Stimulated activated naive CD8-positive, alpha-beta T cell treated with anti-CD3 and anti-CD28 coated beads, Interleukin-15, amount 100 ng/mL, for 72 hours (primary cell): ENCODE measurements around the gene TMEM250.

Experiments used
- ATAC-seq: fragments of 150-1000 bp; cut with Tn5 transposase; 2 replicates; pipeline ENCODE4 v1.10.0; 2021; ENCODE audit warnings: mild to moderate bottlenecking, moderate library complexity
- DNase-seq, 2 donors: peaks; one replicate each; pipeline ENCODE4 v3.0.0; 2021 to 2022
- H3K27ac Mint-ChIP-seq, 2 donors: one replicate each; pipeline ENCODE4 v1.8.0; 2022; ENCODE audit warnings: mild to moderate bottlenecking in 2 of 2, mixed read lengths in 2 of 2, moderate library complexity in 2 of 2
- H3K27me3 Mint-ChIP-seq: one replicate; pipeline ENCODE4 v1.8.0; 2022; ENCODE audit warnings: mixed read lengths
- H3K4me1 Mint-ChIP-seq: one replicate; pipeline ENCODE4 v1.8.0; 2022; ENCODE audit warnings: mild to moderate bottlenecking, mixed read lengths
- H3K4me3 Mint-ChIP-seq, 2 donors: one replicate each; pipeline ENCODE4 v1.8.0; 2022; ENCODE audit warnings: mild to moderate bottlenecking in 2 of 2, mixed read lengths in 2 of 2, moderate library complexity in 1 of 2
- H3K9me3 Mint-ChIP-seq, 2 donors: one replicate each; pipeline ENCODE4 v1.8.0; 2022; ENCODE audit warnings: mixed read lengths in 2 of 2

TMEM250 gene

GRCh38 chr9:136081113-136081825, 37.4 kb downstream of the TMEM250 start:
- peaks cover 34% of the 10 kb centered on the region for H3K4me1 Mint-ChIP-seq
- ATAC-seq (no peak), DNase-seq (no peak)
- H3K9me3 Mint-ChIP-seq, result no peaks in the 10 kb centered on the region
- H3K4me3 Mint-ChIP-seq, result no peak overlapping the region
- H3K27me3 Mint-ChIP-seq, result no peaks in the 10 kb centered on the region
- H3K27ac Mint-ChIP-seq, result no peak overlapping the region

GRCh38 chr9:136080716-136081112, 38.0 kb downstream of the TMEM250 start:
- ATAC-seq, result no peak
- Mint-ChIP-seq H3K4me3 (no peak overlapping the region), H3K9me3 (no peaks in the 10 kb centered on the region), H3K4me1 (peaks cover 40% of the 10 kb centered on the region), H3K27me3 (no peaks in the 10 kb centered on the region), H3K27ac (peak overlapping the region; percentile 46 to 50)
- no peak for DNase-seq

- ATAC-seq (no peak), DNase-seq (no peak)
- H3K9me3 Mint-ChIP-seq, result no peaks in the 10 kb centered on the region
- H3K4me3 Mint-ChIP-seq, result no peak overlapping the region
- H3K27me3 Mint-ChIP-seq, result no peaks in the 10 kb centered on the region
- no peak overlapping the region for H3K27ac Mint-ChIP-seq
- peaks cover 45% of the 10 kb centered on the region for H3K4me1 Mint-ChIP-seq
These were observed 38.8 kb downstream of the TMEM250 start for GRCh38 chr9:136079916-136080246.

- no peaks in the 10 kb centered on the region for H3K27me3 Mint-ChIP-seq
- no peaks in the 10 kb centered on the region for H3K9me3 Mint-ChIP-seq
- H3K4me3 Mint-ChIP-seq, result no peak overlapping the region
- no peak overlapping the region for H3K27ac Mint-ChIP-seq
- H3K4me1 Mint-ChIP-seq, result peaks cover 40% of the 10 kb centered on the region
- ATAC-seq (no peak), DNase-seq (no peak)
These were observed 39.3 kb downstream of the TMEM250 start for GRCh38 chr9:136079211-136079915.

DNA sequence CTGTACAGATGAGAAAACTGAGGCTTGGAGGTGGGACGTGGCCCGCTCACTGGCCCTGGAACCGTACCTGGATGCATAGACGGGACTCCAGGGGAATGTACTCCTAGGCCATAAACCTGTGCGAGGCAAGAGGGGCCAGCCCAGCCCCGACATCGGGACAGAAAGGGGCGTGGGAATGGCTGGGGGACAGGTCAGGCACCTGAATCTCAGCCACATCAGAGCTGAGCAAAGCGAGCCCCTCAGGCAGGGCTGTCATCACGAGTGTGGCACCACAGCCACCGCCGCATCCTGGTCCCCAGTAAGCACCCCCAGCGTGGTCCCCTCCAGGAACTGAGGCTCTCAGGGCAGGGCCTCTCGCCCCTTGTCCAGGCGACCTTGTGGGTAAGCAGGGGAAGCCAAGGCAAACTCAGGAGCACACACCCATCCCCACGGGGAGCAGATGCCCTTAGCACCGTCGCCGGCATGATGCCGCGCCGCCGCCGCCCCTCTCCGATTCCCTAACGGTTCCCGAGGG, 40.1 kb downstream of the TMEM250 start:
- no peak for DNase-seq
- no peak for ATAC-seq
- Mint-ChIP-seq H3K27ac (no peak overlapping the region), H3K27me3 (no peaks in the 10 kb centered on the region), H3K9me3 (no peaks in the 10 kb centered on the region), H3K4me3 (no peak overlapping the region), H3K4me1 (peaks cover 36% of the 10 kb centered on the region)

DNA sequence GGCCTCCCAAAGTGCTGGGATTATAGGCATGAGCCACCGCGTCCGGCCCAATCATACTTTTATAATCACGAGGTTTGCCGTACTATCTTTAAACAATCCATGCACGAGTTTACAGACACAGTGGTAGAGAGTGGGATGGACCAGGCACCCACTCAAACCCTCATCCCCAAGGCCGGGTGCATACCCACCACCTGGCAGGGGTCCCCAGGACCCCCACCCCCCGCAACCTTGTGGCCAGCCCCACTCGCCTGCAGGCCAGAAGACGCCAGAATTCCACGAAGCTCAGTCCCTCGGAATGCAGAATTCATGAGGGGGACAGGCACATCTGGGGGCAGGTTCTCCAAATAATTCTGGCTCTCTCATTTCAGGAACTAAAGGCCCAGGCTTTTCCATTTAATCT, 40.7 kb downstream of the TMEM250 start:
- H3K27me3 Mint-ChIP-seq, result no peaks in the 10 kb centered on the region

GRCh38 chr9:136077491-136077890, 41.2 kb downstream of the TMEM250 start:
- DNase-seq (no peak), ATAC-seq (no peak)
- H3K4me3 Mint-ChIP-seq, result no peak overlapping the region
- H3K9me3 Mint-ChIP-seq, result no peaks in the 10 kb centered on the region
- peak overlapping the region in 1 of 2 donors; percentile 93 for H3K27ac Mint-ChIP-seq
- H3K4me1 Mint-ChIP-seq, result peaks cover 28% of the 10 kb centered on the region
- no peaks in the 10 kb centered on the region for H3K27me3 Mint-ChIP-seq

More for the DNA sequence above, 40.7 kb downstream of the TMEM250 start:
- DNase-seq (no peak), ATAC-seq (no peak)
- no peak overlapping the region for H3K27ac Mint-ChIP-seq
- no peak overlapping the region for H3K4me3 Mint-ChIP-seq
- H3K4me1 Mint-ChIP-seq, result peaks cover 33% of the 10 kb centered on the region
- no peaks in the 10 kb centered on the region for H3K9me3 Mint-ChIP-seq

GRCh38 chr9:136075881-136076678, 42.6 kb downstream of the TMEM250 start:
- Mint-ChIP-seq H3K27ac (peak overlapping the region; percentile 87 to 89), H3K4me3 (peak overlapping the region; percentile 63 to 81), H3K4me1 (peaks cover 28% of the 10 kb centered on the region), H3K27me3 (no peaks in the 10 kb centered on the region), H3K9me3 (no peaks in the 10 kb centered on the region)
- ATAC-seq (peak; percentile 82), DNase-seq (peak in 1 of 2 donors; percentile 34)

- ATAC-seq (no peak), DNase-seq (no peak)
- peak overlapping the region in 1 of 2 donors; percentile 81 for H3K4me3 Mint-ChIP-seq
- H3K27ac Mint-ChIP-seq, result peak overlapping the region in 1 of 2 donors; percentile 87
- no peaks in the 10 kb centered on the region for H3K9me3 Mint-ChIP-seq
- peaks cover 28% of the 10 kb centered on the region for H3K4me1 Mint-ChIP-seq
- H3K27me3 Mint-ChIP-seq, result no peaks in the 10 kb centered on the region
These were observed 43.4 kb downstream of the TMEM250 start for GRCh38 chr9:136075134-136075841.

- no peak for ATAC-seq
- no peak for DNase-seq
- no peak overlapping the region for H3K4me3 Mint-ChIP-seq
- H3K27ac Mint-ChIP-seq, result no peak overlapping the region
- no peaks in the 10 kb centered on the region for H3K27me3 Mint-ChIP-seq
- no peaks in the 10 kb centered on the region for H3K9me3 Mint-ChIP-seq
- peaks cover 28% of the 10 kb centered on the region for H3K4me1 Mint-ChIP-seq
These were observed 44.0 kb downstream of the TMEM250 start for GRCh38 chr9:136074706-136075105.
